ENCODE data around the gene CACNA1C.

The CACNA1C gene

GRCh38 chr12:2541631-2542204 is 488.9 kb downstream of the CACNA1C start:
- DNase-seq, result no peak

- peak; percentile 27 for DNase-seq
These were observed 491.0 kb downstream of the CACNA1C start for GRCh38 chr12:2543801-2544200.

- peak; percentile 28 for DNase-seq
These were observed 491.4 kb downstream of the CACNA1C start for GRCh38 chr12:2544230-2544629.

DNA sequence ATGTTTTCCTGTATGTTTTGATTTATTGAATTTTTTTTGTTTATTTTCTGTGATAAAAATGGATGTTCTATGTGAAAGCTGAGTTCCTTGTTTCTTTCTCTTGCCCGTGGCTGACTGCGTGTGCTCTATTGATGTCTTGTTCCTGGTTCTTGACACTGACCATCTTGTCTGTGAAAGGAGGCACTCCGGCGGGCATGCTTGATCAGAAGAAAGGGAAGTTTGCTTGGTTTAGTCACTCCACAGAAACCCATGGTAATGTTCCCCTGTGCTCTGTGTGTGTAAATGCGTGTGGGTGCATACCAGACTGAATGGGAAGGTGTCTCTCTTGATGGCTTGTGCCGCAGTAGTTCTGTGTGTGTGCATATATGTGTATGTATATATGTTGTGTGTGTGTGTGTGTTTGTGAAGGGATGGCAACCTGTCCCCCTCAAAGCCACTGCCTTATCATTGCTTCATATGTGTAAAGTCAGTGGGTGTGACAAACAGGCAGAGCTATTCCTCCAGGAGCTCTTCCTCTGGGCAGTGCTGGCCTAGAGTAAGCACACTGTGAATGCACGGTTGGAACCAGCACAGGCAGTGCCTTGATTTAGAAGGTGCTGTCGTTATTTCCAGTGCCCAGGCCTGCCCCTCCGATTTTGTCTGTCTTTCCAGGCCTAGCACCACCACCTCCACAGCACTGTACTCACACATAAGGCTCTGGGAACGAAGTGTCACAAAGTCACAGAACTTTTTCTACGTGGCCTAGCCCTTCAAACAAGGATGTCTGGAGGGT is 494.7 kb downstream of the CACNA1C start:
- DNase-seq, result no peak

DNA sequence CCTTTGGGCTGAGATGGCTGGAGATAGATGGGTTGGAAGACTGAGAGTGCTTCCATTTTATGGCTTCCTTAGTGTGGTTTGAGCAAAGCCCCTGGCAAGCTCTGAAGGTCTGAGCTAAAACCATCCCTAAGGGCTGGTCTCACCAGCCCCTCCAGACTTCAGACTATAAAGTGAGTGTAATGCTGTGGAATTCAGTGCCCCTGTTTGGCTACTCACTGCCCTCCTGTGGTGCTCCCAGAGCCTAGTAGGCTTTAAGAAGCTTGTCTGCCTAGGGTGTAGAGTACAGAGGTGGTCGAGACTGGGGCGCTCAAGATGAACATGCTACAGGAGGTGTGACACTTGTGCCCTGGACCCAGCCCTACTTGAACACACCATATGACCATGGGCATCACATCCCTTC is 495.3 kb downstream of the CACNA1C start:
- no peak for DNase-seq

DNA sequence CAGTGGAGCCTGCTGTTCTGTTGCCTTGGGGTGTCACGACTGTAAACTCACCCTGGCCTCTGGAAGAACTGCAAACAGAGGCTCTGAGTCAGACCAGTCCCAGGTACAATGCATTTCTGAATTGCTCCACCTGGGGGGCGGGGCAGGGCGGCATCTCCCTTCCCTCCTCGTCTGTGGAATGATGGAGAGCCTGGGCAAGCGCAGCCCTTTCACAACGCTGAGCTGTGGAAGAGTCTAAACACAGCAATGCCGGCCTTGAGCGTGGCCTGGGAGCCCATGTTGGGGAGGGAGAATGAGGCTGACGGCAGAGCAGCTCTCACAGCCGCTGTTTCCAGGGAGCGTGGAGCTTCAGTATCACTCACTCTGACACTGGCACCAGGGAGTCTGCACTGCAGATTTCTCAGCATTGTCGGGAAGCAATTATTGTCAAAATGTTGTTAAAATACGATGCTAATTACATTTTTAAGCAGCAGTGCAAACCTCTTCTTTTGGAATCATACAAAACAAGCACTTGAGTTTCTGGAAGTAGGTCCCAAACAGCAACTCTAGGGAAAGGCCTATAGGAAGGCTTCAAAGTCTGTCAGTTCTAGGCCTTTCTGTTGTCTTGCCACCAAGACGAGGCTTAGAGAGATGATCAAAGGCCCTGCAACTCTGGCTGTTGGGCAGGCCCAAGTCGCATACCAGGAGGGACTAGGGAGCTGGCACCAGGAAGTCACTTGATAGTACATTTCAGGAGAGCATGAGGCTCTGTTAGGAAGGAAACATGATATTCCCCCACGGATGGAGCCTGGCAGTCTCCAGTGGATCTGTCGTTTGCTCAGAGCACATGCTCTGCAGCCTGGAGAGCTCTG is 498.0 kb downstream of the CACNA1C start:
- no peak for DNase-seq

DNA sequence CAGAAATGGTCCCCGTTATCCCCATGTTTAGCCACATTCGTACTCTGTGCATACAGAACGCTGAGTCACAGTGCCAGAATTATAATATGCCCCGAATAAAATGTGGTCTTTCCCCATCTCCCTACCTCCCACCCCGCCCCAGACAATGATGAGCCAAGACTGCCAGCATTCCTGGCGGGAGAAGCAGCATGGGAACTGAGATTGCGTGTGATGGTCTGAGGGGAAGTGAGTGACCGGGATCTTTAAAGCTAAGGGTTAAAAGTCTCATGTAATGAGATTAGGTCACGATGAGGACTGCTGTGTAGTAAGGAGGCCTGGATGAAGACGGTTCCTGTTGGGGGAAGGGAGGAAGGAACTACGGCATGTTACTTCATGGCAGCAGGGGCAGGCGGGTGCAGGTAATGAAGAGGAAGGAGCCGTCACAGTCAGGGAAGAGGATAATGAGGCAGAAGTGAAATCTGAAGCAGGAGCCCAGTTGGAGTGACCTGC is 498.7 kb downstream of the CACNA1C start:
- no peak for DNase-seq

DNA sequence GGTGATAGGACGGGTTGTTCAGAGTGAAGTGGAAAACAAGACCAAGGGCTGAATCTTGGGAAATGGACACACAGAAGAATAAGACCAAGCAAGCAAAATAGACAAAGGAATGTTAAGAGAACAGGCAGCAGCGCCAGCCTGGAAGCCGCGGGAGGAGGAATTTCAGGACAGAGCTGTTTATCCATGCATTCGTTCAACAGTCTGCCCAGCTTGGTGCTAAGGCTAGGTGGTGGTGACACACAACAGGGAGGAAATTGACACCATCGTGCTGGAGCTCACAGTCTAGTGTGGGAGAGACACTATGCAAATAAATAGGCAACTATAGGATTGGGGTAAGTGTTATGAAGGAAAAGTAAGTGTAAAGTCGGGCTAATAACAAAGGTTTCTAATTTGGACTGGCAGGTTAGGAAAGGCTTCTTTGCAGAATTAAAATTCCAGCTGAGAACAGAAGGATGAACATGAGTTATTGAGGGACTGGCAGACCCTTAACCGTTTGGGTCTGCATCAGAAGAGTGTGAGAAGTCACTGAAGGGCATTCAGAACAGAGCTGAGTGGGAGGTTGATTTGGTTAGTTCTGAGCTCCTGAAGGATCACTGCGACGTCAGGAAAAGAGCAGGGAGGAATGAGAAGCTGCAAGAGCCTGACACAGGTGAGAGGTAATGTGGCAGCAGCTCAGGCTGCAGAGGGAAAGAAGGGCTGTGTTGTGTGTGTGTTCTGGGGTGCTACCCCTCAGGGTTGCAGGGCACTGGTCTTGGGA is 499.4 kb downstream of the CACNA1C start:
- no peak for DNase-seq

DNA sequence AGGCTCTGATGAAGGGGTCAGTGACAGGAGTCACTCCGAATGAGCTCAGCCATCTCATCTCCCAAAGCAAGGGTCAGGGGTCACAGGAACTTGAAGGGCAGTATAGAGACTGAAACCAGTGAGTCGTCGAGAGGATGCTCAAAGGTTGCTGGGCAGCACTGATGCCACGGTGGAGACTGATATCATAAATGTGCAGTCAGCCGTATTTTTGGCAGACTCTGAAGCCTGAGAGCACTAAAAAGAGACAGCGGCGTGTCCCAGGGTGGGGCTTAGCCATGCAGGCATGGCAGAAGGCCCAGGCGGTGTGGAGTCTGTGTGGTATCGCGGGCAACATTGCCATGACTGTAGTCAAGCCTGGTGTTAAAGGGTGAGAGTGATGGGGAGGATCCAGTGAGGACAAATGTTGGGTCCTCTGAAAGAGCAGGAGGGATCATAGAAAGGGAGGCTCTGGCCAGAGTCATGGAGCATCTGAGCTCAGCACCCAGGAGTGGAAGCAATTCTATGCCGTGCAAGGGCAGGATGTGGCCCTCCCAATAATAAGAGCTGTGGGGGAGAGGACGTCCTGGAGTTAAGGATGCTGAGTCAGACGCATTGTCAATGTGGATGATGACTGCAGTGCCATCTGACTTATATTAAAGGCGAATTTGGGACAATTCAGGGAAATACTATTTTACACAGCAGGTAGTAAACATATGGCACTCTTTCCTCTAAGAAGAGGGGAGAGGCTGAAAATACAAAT is 500.8 kb downstream of the CACNA1C start:
- no peak for DNase-seq

DNA sequence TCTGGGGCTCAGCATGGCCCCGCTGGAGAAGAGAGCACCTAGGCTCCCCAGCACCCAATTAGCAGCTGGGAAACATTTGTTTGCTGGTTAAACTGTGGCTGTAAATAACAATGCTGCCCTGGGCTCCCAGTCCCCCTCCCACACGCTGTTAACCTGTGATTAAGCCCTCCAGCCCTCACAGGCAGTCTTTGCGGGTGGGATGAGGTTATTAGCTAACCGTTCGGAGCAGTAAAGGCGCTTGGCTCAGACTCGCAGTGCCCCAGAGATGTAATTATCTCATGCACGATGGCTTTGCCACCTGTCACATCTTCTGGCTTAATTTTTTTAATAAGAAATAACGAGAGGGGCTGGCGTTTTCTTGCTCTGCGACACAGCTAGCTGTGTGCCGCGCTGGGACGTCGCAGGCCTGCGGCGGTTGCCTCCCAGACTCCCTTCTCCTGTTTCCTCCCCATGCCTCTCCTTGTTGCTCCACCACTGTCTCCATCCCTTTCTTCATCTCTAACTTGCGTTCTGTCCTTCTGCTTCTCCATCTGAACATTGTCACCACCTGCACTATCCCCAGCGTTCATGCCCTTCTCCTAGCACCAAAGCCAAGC is 502.8 kb downstream of the CACNA1C start:
- DNase-seq, result no peak

DNA sequence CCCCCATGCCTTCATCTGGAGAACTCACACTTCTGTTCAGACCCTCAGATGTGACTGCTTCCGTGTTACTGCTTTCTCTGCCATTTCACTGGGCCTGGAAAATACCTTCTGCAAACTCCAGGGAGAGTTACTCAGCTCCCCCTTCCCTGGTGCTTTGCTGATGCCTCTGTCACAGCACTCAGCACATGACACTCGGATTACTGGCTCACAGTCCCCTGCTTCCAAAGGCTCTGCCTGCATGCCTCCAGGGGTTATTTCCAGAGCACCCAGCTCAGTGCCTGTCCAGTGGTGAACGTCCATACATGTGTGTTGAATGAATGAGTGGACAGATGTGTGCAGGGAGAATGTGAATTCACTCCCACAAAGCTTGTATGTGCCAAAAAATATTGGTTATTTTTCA is 504.8 kb downstream of the CACNA1C start:
- no peak for DNase-seq

DNA sequence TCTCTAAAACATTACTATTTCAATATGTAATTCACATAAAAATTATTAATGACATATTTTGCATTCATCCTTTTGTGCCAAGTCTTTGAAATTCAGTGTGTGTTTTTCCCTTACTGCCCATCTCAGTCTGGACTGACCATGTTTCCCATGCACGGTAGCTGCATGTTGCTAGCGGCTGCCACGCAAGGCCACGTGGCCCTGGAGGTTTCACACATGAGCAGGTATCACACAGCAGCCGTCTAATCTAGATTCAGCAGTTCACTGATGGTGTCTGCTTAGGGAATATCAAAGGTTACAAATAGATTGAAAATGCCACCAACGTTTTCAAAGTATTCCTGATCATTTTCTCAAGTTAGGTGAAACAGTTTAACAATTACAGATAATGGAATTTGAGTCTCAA is 507.1 kb downstream of the CACNA1C start:
- DNase-seq, result no peak

GRCh38 chr12:2560356-2560755 is 507.6 kb downstream of the CACNA1C start:
- no peak for DNase-seq

DNA sequence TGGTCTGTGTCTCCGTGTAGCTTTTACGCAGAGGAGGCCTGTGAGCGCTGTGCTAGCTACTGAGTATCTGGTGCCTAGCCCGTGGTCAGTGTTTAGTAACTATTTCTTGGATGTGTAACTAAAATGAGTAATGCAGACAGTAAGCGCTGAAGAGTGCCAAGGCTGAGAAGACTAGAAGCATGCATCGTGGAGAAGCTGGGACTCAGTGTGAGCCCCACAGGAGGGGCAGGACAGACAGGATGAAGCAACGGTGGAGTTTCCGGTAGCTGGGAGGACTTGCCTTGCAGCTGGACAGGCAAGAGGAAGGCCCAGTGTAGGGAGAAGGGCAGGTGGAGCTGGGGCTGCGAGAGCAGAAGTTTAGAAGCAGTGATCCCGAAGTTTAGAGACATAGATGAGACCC is 508.6 kb downstream of the CACNA1C start:
- no peak for DNase-seq

DNA sequence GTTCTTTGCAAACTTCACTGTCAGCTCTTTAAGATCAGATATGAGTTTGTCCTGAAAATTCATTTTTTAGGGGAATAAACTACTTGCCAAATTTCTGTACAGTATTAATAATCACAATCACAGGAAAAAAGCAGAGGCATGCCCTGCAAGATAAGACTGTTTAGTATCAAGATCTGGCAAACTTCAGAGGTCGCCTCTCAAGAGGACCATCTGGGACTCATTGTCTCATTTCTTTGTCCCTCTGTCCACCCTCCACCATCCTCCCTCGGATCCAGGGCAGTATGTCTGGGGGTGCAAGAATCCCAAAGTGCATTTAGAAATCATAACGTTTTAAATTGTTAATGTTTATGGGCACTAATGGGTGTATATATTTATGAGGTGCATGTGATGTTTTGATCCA is 509.6 kb downstream of the CACNA1C start:
- DNase-seq, result no peak

DNA sequence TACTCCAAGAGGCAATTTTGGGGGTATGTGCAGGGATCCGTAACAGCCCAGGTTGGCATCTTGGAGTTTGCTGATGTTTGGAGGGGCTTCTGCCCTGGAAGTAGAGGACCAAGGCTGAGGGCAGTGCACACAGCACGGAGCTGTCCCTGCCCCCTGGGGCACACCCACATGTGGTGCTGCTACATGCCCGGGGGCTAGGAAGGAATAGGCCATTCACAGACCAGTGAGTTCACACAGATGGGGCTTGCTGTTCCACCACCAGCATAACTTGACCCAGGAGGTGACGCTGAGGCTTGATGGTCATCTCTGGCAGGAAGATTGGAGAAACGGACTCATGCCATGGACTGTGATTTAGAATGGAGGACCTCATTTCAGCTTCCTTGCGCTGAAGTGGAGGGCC is 510.9 kb downstream of the CACNA1C start:
- no peak for DNase-seq

DNA sequence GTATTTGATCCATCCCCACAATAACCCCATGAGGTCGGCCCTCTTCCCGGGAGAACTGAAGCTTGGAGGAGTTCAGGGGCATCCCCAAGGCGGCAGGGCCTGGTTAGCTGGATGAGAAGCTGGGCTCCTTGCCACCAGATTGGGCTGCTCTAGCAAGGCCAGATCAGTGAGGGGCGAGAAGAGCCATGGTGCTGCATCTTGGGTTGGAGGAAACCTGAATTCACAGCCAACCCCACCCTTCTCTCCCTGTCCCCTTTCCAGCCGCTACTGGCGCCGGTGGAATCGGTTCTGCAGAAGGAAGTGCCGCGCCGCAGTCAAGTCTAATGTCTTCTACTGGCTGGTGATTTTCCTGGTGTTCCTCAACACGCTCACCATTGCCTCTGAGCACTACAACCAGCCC is 513.4 kb downstream of the CACNA1C start:
- DNase-seq, result no peak

DNA sequence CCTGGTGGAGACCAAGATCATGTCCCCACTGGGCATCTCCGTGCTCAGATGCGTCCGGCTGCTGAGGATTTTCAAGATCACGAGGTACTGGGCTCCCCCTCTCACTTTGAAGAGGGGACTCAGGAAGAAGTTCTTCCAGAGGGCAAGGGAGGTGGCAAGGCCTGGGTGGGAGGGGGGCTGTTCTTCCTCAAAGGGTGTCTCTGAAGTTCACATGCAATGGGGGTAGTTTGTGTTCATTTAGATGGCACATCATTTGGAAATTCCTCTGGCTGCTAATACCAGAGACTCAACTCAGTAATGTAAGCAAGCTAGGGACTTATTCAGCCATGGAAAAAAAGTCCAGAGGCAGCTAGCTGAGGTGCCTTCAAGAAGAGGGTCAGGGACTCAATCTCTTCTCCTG is 514.9 kb downstream of the CACNA1C start:
- DNase-seq, result no peak

DNA sequence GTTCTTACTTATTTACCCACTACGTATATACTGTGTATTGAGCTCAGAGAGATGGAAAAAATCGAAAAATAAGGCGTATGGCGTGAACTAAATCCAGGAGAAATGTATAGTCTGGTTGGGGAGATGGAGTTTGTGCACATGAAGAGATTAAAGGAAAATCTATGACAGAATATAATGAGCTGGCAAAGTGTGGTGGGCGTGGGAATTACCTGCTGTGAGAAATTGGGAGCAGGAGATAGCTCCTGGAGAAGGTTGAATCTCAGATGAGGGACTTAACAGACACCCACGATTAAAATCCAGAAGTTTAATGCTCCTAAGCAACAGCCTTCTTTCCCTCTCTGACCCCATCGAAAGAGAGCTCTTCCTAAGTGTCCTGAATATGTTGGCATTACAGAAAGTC is 517.8 kb downstream of the CACNA1C start:
- no peak for DNase-seq

DNA sequence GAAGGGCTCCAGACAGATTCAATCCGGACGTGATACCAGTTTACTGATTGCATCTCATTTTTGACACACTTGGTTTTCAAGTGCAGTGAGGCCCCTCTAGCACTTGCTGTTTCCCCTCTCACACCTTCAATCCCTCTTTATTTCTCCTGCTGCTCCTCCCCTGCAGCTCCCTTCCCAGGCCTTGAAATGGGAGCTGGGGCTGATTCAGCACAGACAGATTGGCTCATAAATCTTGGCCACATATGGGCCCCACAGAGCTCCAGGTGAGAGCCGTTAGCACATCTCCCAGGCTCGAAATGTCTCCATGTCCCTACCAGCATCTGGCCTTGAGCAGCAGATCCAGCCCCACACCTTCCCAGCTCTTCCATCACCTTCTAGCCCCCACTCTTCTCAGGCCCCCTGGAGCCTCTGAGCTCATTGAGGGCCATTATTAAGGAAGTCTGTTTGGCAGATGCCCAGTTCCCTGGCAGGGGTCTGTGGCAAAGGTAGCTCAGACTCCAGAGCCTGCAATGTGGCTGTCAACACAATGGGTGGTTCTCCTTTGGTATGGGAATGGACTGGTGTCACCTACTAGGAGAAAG is 521.7 kb downstream of the CACNA1C start:
- DNase-seq, result no peak

- no peak for DNase-seq
These were observed 522.5 kb downstream of the CACNA1C start for GRCh38 chr12:2575245-2575644.

DNA sequence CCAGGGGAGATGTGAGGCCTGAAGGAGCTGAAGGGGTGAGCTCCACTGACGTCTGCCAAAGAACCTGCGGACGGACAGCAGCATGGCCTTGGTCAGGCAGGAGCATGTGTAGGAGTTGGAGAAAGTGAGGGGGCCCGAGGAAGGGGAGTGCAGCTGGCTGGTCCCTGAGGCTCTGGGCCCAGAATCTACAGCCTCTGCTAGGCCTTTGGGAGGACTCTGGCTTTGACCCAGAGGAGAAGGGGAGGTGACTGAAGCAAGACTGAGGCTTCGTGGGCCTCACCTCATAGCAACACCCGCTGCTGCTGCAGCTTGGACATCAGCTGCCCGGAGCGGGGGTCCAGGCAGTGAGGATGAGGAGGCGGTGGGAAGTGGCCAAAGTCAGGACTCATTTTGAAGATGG is 525.4 kb downstream of the CACNA1C start:
- DNase-seq, result no peak

Measured in stimulated activated CD8-positive, alpha-beta memory T cell treated with anti-CD3 and anti-CD28 coated beads, Interleukin-4, amount 100 ng/mL, for 48 hours (primary cell).